HEK293T (cell line): Measurements from ENCODE around the gene KNTC1.
"Not testable (repeated sequence)": the region's sequence is repeated elsewhere in the genome, so short reads cannot be mapped to it uniquely, and the experiment has no call there.

Experiments used
- CTCF ChIA-PET: fragments of 350-600 bp; formaldehyde crosslinking; extraction: SDS; loops from one replicate; lab custom pipeline; 2021; ENCODE audit warnings: antibody characterized with exemption, inconsistent platforms; lab: Yijun Ruan, JAX
- POLR2A ChIA-PET: fragments of 350-600 bp; formaldehyde crosslinking; extraction: SDS; loops from one replicate; lab custom pipeline; 2020; ENCODE audit warnings: antibody characterized with exemption, inconsistent platforms; lab: Yijun Ruan, JAX
- DNase-seq: peaks from one replicate; pipeline ENCODE4 v3.0.0; 2012; ENCODE audit warnings: mixed read lengths; ENCODE audit errors: extremely low spot score
- ARNT ChIP-seq: fragments of 450-650 bp; IDR thresholded peaks from 2 replicates; pipeline ENCODE4 v1.6.1; 2017; ENCODE audit warnings: mild to moderate bottlenecking
- BHLHE40 ChIP-seq: fragments of 450-650 bp; IDR thresholded peaks from 2 replicates; pipeline ENCODE4 v1.6.1; 2016; ENCODE audit warnings: mild to moderate bottlenecking, moderate library complexity, borderline replicate concordance
- CTBP1 ChIP-seq: fragments of 450-650 bp; IDR thresholded peaks from 2 replicates; pipeline ENCODE4 v1.6.1; 2016; ENCODE audit warnings: borderline replicate concordance
- ELF4 ChIP-seq: fragments of 450-650 bp; IDR thresholded peaks from 2 replicates; pipeline ENCODE4 v1.6.1; 2017; ENCODE audit warnings: antibody characterized with exemption
- FOXA1 ChIP-seq: fragments of 450-650 bp; IDR thresholded peaks from 2 replicates; pipeline ENCODE4 v1.6.1; 2016; ENCODE audit warnings: mild to moderate bottlenecking
- FOXK2 ChIP-seq: fragments of 450-650 bp; IDR thresholded peaks from 2 replicates; pipeline ENCODE4 v1.6.1; 2016; ENCODE audit warnings: mild to moderate bottlenecking
- FOXM1 ChIP-seq: fragments of 450-650 bp; IDR thresholded peaks from 2 replicates; pipeline ENCODE4 v1.6.1; 2017; ENCODE audit warnings: mild to moderate bottlenecking, borderline replicate concordance
- HDGF ChIP-seq: fragments of 450-650 bp; IDR thresholded peaks from 2 replicates; pipeline ENCODE4 v1.6.1; 2017; ENCODE audit warnings: antibody characterized with exemption, borderline replicate concordance
- L3MBTL2 ChIP-seq: fragments of 450-650 bp; conservative IDR thresholded peaks from 2 replicates; pipeline ENCODE4 v1.6.1; 2016; ENCODE audit warnings: mild to moderate bottlenecking
- LEF1 ChIP-seq: fragments of 450-650 bp; IDR thresholded peaks from 2 replicates; pipeline ENCODE4 v1.6.1; 2017; ENCODE audit warnings: mild to moderate bottlenecking, borderline replicate concordance
- NFRKB ChIP-seq: fragments of 450-650 bp; IDR thresholded peaks from 2 replicates; pipeline ENCODE4 v1.6.1; 2016; ENCODE audit warnings: mild to moderate bottlenecking, moderate library complexity
- SP1 ChIP-seq: fragments of 450-650 bp; IDR thresholded peaks from 2 replicates; pipeline ENCODE4 v1.6.1; 2017
- SUZ12 ChIP-seq: fragments of 450-650 bp; IDR thresholded peaks from 2 replicates; pipeline ENCODE4 v1.6.1; 2016; ENCODE audit warnings: mild to moderate bottlenecking
- TARDBP ChIP-seq: fragments of 450-650 bp; IDR thresholded peaks from 2 replicates; pipeline ENCODE4 v1.6.1; 2016
- ZNF384 ChIP-seq: fragments of 450-650 bp; IDR thresholded peaks from 2 replicates; pipeline ENCODE4 v1.6.1; 2016
- TF ChIP-seq, protein P1 (sequence below): fragments of 450-650 bp; IDR thresholded peaks from 2 replicates; pipeline ENCODE4 v1.6.1; 2016

KNTC1 gene

DNA sequence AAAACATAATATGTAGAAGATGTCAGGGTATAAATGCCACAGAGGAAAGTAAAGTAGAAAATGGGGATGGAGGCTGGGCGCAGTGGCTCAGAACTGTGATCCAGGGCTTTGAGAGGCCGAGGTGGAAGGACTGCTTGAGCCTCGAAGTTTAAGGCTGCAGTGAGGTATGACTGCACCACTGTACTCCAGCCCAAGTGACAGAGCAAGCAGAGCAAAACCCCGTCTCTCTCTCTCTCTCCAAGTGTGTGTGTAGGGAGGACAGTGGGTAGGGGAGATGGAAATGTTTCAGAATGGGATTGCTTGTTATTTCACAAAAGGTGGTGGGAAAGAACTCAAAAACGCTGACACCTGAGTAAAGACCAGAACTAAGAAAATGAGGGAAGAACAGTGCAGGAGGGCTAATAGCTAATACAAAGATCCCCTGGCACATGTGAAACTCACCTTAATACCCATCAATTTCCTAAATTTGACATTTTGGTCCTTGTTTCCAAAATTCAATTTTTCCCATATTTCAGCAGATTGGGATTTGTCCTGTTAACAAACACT, 20.6 kb upstream of the KNTC1 start:
- ChIA-PET POLR2A (no interaction called here), CTCF (no interaction called here)
- no peak for TF ChIP-seq L3MBTL2
- TF ChIP-seq ELF4: no peak
- no peak for TF ChIP-seq SP1
- TF ChIP-seq CTBP1: no peak
- no peak for TF ChIP-seq FOXK2
- TF ChIP-seq LEF1: no peak
- TF ChIP-seq ARNT: no peak
- no peak for TF ChIP-seq FOXM1
- TF ChIP-seq, protein P1, sequence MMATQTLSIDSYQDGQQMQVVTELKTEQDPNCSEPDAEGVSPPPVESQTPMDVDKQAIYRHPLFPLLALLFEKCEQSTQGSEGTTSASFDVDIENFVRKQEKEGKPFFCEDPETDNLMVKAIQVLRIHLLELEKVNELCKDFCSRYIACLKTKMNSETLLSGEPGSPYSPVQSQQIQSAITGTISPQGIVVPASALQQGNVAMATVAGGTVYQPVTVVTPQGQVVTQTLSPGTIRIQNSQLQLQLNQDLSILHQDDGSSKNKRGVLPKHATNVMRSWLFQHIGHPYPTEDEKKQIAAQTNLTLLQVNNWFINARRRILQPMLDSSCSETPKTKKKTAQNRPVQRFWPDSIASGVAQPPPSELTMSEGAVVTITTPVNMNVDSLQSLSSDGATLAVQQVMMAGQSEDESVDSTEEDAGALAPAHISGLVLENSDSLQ: no peak
- no peak for TF ChIP-seq BHLHE40
- no peak for DNase-seq

DNA sequence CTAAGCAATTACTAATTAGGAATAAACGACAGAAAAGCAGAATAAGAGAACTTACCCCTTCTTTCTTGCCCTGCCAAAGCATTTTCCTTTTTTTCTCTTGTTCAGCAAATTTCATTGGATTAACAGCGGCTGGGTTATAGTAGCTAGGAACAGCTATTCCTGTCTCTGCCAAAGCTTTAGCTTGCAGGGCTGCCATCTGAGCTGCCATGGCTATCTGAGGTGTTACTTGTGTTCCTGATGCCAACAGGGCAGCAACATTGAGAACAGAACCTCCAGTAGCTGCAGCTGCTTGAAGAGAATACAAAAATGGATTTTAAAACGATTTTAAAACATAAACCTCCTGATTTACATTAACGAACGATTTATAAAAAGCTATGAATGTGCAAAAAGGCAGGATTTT, 18.9 kb upstream of the KNTC1 start:
- TF ChIP-seq FOXM1 (no peak), ZNF384 (no peak)
- POLR2A ChIA-PET: interaction anchor here (1.2 kb wide), 1 partner anchor 19 kb away, joined by 3 read pairs; the partner anchor contains the start of genes KNTC1 and RSRC2
- DNase-seq: no peak
- CTCF ChIA-PET: no interaction called here

DNA sequence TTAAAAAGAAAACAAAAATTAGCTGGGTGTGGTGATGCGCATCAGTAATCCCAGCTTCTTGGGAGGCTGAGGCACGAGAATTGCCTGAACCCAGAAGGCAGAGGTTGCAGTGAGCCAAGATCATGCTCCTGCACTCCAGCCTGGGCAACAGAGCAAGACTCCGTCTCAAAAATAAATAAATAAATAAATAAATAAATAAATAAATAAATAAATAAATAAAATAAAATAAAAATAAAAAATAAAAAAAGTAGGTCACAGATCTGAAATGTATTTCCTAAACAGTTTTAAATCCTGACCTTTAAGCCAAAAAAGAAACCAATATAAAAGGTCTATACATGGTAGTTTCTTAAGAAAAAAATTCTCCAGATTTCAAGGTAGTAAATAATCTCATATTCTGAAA, 14.0 kb upstream of the KNTC1 start:
- POLR2A ChIA-PET: interaction anchor here (1.4 to 3.7 kb wide), 3 partner anchors 10 to 13 kb away, joined by 4 to 17 read pairs (median 16); partner anchors contain the start of genes KNTC1, RSRC2 and ZCCHC8
- CTCF ChIA-PET: interaction anchor here (0.7 kb wide), 1 partner anchor 15 kb away, joined by 3 read pairs; no protein-coding TSS in a partner anchor

DNA sequence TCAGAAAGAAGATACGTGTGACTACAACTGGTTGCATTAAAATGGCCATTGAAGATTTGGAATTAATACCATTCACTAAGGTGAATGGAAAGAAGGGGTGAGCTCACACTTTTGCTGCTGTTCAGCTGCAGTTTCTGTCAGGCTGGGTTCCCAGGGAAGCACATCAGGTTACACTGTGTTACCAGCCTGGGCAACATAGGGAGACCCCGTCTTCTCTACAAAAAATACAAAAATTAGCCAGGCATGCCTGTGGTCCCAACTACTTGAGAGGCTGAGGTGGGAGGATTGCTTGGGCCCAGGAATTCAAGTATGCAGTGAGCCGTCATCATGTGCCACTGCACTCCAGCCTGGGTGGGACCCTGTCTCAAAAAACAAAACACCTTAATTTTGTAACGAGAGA, 13.4 kb upstream of the KNTC1 start:
- POLR2A ChIA-PET: interaction anchor here (1.4 to 3.7 kb wide), 3 partner anchors 9 to 13 kb away, joined by 4 to 17 read pairs (median 16); partner anchors contain the start of genes KNTC1, RSRC2 and ZCCHC8
- TF ChIP-seq TARDBP (no peak), ELF4 (no peak), NFRKB (no peak), ARNT (no peak), FOXK2 (no peak), HDGF (no peak), FOXA1 (no peak), CTBP1 (no peak), BHLHE40 (no peak), SP1 (no peak), SUZ12 (no peak), FOXM1 (no peak), L3MBTL2 (no peak), ZNF384 (no peak), LEF1 (no peak)
- TF ChIP-seq, protein P1: no peak

More for the DNA sequence above, 14.0 kb upstream of the KNTC1 start:
- not testable (repeated sequence) for DNase-seq

DNA sequence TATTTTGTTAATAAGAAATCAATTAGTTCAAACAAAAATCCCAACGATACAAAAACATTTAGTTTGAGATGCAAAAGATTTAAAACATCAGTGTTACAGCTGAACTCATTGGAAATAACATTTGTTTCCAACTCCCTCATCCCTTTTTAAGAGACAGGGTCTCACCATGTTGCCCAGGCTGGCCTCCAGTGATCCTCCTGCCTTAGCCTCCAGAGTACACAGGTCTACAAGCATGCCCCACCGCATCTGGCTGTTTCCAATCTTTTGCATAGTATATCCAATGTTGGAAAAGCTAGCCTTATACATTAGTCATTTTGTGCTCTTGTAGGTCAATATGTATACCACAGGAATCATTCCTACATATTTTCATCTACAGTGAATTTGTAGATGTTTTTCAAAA, 11.8 kb upstream of the KNTC1 start:
- no peak for TF ChIP-seq FOXM1
- no peak for DNase-seq
- POLR2A ChIA-PET: no interaction called here
- CTCF ChIA-PET: no interaction called here

More for the DNA sequence above, 13.4 kb upstream of the KNTC1 start:
- CTCF ChIA-PET: no interaction called here
- no peak for DNase-seq

DNA sequence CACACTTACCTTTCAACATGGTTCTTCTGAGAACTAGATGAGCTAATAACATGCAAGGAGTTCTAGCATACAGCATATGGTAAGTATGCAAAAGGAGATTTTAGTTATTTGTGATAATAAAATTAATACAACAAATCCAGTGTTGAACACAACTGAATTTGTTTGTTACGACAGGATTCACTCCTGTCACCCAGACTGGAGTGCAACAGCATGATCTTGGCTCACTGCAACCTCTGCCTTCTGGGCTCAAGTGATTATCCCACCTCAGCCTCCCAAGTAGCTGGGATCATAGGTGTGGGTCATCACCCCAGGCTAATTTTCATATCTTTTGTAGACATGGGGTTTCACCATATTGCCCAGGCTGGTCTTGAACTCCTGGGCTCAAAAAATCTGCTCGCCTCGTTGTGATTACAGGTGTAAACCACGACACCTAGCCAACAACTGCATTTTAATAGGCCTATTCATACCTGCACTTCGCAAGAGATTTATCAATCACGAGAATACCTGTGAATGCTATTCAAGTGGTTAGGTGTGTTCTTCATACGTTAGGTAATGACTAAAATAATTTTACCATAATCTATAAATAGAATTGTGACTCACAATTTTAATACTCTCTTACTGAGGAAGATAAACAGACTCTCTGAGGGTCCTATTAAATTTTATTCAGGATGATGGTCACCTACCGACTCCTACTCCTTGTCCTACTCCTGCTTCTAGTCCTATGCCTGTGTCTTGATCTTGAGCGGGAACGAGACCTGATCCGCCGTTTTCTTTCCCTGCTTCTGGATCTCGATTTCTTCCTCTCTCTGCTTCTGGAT, 10.3 kb upstream of the KNTC1 start:
- no peak for DNase-seq
- TF ChIP-seq, protein P1: no peak
- TF ChIP-seq BHLHE40 (no peak), LEF1 (no peak), L3MBTL2 (no peak), FOXA1 (no peak), SUZ12 (no peak), ZNF384 (no peak), HDGF (no peak), SP1 (no peak), ELF4 (no peak), ARNT (no peak), TARDBP (no peak), FOXK2 (no peak), FOXM1 (no peak), NFRKB (no peak), CTBP1 (no peak)
- POLR2A ChIA-PET: no interaction called here
- CTCF ChIA-PET: no interaction called here
